GM10266 (cell line): ENCODE measurements around the gene TCEAL3.

ENCODE experiments used
- DNase-seq: peaks from one replicate; pipeline ENCODE4 v3.0.0; 2012; ENCODE audit errors: extremely low spot score
- TF ChIP-seq, protein P1 (sequence below): IDR thresholded peaks from 2 replicates; pipeline ENCODE4 v1.5.1; 2012; ENCODE audit warnings: mild to moderate bottlenecking, low read depth; ENCODE audit not compliant: control insufficient read depth, insufficient read depth; ENCODE audit errors: missing control alignments

TCEAL3 gene

DNA sequence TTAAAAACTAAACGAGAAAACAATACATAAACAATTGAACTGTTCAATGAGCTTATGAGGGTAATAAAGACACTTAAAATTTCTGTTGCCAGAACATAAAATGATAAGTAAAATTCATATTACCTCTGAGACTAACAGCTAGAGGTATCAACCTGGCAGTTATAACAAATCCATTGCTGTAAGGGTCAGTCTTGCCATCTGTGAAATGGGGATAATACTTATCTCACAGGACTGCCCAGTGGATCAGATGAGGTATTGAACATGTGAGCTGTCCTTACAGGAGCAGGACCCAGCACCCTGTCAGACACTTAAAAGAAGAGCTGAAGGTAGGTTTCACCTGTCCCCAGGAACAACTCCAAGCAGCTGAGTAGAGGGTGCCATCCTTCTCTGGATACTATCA is 2.5 kb downstream of the TCEAL3 start:
- TF ChIP-seq, protein P1, sequence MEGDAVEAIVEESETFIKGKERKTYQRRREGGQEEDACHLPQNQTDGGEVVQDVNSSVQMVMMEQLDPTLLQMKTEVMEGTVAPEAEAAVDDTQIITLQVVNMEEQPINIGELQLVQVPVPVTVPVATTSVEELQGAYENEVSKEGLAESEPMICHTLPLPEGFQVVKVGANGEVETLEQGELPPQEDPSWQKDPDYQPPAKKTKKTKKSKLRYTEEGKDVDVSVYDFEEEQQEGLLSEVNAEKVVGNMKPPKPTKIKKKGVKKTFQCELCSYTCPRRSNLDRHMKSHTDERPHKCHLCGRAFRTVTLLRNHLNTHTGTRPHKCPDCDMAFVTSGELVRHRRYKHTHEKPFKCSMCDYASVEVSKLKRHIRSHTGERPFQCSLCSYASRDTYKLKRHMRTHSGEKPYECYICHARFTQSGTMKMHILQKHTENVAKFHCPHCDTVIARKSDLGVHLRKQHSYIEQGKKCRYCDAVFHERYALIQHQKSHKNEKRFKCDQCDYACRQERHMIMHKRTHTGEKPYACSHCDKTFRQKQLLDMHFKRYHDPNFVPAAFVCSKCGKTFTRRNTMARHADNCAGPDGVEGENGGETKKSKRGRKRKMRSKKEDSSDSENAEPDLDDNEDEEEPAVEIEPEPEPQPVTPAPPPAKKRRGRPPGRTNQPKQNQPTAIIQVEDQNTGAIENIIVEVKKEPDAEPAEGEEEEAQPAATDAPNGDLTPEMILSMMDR = no peak
- no peak for DNase-seq

DNA sequence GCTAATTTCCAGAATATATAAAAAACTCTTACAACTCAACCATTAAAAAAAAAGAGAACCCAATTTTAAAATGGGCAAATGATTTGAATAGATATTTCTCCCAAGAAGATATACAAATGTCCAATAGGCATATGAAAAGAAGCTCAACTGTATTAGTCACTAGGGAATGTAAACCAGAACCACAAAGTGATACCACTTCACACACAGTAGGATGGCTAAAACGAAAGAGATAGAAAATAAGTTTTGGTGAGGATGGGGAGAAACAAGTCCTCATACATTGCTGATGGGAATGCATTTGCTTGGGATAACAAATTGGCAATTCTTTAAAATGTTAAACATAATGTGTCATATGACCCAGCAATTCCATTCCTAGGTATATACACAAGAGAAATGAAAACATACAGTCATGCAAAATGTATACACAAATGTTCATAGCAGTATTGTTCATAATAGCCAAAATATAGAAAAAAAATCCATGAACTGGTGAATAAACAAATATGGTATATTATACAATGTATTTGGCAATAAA is 5.7 kb downstream of the TCEAL3 start:
- TF ChIP-seq, protein P1 = no peak
- DNase-seq = no peak

- TF ChIP-seq, protein P1 = no peak
These were observed 7.2 kb downstream of the TCEAL3 start for GRCh38 chrX:103614999-103615398.

DNA sequence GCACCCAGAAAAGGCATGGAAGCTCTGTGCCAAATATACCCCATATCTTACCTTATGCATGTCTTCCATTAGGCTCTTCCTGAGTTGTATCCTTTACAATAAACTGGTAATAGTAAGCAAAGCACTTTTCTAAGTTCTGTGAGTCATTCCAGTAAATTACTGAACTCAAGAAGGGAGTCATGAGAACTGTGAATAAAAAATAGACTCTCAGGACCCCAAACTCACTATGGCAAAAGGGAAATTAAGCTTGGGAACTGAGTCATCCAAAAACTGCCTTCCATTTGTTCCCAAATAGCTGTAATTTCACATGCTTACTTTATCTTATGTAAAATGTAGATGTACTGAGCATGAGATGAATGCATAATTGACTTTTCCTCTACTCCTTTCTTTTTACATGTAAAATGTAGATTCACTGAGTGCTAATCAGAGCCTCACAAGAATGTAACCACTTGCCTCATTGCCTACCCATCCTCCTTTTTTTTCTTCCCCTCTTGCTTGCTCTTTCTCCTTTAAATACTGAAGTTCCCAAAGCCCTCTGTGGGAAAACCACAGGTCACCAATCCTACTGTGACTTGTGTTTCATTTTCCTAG is 8.1 kb downstream of the TCEAL3 start:
- TF ChIP-seq, protein P1 = no peak
- DNase-seq = no peak

More at GRCh38 chrX:103614999-103615398, 7.2 kb downstream of the TCEAL3 start:
- DNase-seq = no peak

- no peak for DNase-seq
- TF ChIP-seq, protein P1 = no peak
These were observed 9.0 kb downstream of the TCEAL3 start for GRCh38 chrX:103616676-103617186.

DNA sequence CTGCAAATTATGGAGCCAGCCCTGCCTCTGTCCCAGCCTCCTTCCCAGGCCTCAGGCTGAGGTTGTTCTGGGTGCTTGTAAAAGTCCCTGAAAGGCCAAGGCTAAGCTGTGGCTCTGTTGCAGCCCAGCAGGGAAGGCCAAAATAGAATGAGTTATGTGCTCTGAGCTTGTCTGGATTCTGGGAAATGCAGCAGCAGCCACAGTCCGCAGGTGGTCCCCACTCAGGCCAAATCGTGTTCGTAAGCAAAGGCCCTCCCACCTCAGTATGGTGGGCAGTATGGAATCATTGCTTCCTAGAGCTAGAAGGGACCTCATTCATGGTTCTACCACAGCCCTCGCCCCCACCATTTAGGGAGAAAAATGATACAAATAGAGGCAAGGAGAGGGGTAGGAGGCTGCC is 16.3 kb downstream of the TCEAL3 start:
- no peak for DNase-seq
- TF ChIP-seq, protein P1 = no peak

DNA sequence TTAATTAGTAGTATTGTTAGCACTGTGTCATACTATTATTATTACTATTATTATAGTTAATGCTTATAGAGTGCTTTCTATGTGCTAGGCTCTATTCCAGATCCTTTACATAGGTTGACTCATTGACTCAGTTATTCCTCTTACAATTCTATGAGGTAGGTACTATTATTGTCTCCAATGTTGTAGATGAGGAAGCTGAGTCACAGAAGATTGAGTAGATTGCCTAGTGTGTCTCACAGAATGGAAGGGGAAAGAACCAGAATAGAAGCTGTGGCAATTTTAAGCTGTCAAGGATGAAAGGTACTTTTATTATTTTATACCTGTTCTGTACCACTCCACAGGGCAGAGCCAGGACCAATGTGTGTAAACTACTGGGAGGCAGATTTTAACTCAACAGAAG is 19.1 kb downstream of the TCEAL3 start:
- TF ChIP-seq, protein P1 = no peak
- no peak for DNase-seq
